PC-9 (cell line): Measurements from ENCODE around the gene DNAJB1.

ENCODE experiments used
- EZH2 ChIP-seq: fragments of 200-600 bp; sonication (generic); IDR thresholded peaks from 2 replicates; pipeline ENCODE4 v1.8.0; 2017; ENCODE audit warnings: antibody characterized with exemption, low read depth
- TF ChIP-seq, protein P1 (sequence below): fragments of 200-600 bp; sonication (generic); conservative IDR thresholded peaks from 2 replicates; pipeline ENCODE4 v1.6.1; 2017; ENCODE audit warnings: mixed run types, antibody characterized with exemption, mild to moderate bottlenecking, moderate library complexity

GRCh38 chr19:14475251-14476073, 42.7 kb downstream of the DNAJB1 start, which contains the start of gene PTGER1:
- TF ChIP-seq, protein P1, sequence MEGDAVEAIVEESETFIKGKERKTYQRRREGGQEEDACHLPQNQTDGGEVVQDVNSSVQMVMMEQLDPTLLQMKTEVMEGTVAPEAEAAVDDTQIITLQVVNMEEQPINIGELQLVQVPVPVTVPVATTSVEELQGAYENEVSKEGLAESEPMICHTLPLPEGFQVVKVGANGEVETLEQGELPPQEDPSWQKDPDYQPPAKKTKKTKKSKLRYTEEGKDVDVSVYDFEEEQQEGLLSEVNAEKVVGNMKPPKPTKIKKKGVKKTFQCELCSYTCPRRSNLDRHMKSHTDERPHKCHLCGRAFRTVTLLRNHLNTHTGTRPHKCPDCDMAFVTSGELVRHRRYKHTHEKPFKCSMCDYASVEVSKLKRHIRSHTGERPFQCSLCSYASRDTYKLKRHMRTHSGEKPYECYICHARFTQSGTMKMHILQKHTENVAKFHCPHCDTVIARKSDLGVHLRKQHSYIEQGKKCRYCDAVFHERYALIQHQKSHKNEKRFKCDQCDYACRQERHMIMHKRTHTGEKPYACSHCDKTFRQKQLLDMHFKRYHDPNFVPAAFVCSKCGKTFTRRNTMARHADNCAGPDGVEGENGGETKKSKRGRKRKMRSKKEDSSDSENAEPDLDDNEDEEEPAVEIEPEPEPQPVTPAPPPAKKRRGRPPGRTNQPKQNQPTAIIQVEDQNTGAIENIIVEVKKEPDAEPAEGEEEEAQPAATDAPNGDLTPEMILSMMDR, result 0 out of 2 replicates have a peak, but pooled peaks have one; percentile 13
- no peak for TF ChIP-seq EZH2
